ENCODE measurements around the gene VEGFA. TPM values are rescaled to one million over a fixed set of nuclear protein-coding genes. Genes with fewer than 3 reads are reported as not detected.

Gene VEGFA
- total RNA-seq, 1 donor from 2014 or later, result 242 TPM

DNA sequence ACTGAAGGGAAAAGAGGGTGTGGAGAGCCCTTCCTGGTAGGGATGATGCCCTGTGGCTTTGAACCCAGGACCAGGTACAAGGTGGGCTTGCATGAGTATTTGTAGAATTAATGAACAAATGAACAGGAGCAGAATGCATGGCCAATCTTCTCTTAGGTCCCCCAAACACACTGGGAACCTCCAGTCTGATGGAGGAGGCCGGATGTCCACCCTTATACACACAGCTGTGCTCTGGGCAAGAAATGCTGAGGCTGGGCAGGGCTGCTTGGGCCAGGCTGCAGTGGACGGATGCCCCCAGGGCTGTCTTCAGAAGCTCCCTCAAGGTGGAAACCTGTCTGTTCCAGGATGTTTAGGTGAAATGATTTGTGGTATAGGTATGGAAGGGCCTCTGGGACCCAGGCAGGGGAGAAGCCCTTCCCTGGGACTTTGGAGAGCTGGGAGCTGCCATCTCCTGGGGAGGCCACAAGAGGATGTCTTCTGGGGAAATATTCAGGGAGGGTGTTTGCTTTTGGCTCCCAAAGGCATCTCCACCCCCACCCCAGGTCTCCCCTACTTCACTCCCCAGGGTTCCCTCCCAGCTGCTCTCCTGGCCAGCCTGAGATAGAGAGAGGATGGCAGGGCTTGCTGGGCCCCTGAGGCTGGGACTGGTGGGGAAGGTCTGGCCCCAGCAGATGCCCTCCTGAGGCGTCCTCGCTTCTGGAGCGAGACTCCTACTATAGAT, 23.3 kb downstream of the VEGFA start:
- no peak for DNase-seq (ENCODE audit: missing footprints)
- ATAC-seq, result no peak
- intact Hi-C loops (cut with DNase I), result no loop called here

DNA sequence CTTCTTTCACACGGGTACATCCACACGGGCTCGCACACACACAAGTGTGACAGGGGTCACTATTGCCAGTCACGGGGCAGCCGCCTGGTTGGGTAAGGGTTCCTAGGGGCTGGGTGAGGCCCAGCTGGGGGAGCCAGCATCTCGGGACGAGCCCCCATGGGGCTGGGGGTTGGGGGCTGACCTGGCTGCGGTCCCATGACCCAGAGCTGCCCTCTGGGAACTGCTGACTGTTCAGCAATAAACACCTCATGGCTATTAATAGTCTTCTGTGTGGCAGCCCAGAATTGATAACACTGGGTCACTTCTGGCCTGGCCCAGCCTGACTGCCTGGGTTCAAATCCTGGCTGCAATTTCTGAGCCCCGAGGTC, 23.8 kb downstream of the VEGFA start:
- DNase-seq (ENCODE audit: missing footprints) (no peak), ATAC-seq (peak; percentile 32)

DNA sequence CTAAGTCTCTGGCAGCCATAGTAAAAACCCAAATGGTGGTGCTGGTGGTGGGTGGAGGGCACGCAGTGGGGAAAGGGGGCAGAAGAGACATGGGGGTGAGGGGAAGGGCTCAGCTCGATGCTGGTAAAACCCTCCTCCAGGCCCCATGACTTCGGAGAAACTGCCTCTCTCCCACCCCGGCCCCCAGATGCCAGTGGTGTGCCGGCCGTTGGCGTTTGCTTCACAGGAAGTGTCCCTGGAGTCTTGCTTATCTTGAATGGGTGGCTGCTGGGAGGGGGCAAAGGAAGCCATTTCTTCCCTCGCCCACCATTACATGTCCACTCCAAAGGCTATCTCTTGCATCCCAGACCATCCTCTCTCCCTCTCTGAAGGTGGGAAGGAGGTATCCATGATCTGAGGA, 25.4 kb downstream of the VEGFA start:
- no peak for DNase-seq (ENCODE audit: missing footprints)
- no peak for ATAC-seq
- intact Hi-C loops (cut with DNase I), result no loop called here

More for the DNA sequence above, 23.8 kb downstream of the VEGFA start:
- intact Hi-C loops (cut with DNase I), result no loop called here

DNA sequence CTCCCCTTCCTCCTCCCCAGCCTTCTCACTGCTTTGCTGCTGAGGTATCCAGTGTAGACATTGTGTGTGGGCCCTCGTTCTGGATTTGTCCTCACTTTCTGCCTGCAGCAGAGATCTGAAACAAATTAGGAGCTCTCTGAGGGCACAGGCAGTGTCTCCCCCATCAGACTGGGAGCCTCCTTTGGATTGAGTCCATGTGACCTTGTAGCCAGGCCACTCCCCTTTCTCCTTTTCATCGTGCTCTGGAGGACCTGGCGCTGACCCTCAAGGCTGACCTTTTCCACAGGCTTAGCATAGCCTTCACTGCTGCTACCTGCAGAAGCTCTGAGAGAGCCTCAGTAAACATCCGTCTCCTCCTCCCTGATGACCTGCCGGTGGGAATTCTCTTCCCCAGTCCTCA, 26.2 kb downstream of the VEGFA start:
- intact Hi-C loops (cut with DNase I), result no loop called here
- no peak for DNase-seq (ENCODE audit: missing footprints)
- no peak for ATAC-seq

DNA sequence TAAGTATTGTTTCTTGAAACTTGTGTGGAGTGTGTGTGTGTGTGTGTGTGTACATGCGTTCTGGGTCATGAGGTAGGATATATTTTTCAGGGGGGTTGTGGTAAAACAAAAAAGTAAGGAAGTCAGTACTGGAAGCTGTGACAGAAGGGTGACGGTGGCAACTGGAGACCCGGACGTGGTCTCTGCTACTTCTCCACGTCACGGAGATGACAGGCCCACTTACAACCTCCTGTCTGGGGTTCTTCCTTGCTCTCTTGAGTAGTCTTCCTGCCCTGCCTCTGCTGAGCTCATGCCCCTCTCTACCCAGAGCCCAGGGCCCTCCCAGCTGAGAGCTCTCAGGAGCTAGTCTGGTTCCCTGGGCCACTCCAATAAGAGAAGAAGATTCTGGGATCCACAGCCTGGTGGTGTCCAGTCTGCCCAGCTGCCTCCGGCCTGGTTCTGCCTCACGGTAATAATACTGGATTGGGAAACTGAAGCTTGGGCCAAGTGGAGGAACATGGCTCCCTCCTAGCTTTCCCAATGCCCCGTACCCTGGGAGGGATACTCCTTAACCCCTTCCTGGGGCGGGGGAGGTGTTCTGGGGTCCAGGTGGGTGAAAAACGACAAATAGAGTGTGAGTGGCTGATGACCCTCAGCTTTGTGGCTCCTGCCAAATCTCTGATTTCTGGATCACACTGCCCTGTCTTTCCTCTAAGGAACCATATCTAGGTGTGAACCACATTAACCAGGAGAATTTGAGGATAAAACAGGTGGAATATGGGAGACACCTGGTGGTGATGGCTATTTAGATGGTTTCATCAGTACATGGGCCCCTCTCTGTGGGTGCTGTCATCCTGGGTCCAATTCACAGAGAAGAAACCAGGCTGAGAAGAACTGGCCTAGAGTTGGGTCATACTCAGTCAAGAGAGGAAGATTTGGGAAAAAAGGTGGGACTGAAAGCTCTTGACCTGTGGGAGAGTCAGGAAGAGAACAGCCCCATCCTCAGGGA, 27.2 kb downstream of the VEGFA start:
- DNase-seq (ENCODE audit: missing footprints) (no peak), ATAC-seq (no peak)
- intact Hi-C loops (cut with DNase I), result no loop called here

DNA sequence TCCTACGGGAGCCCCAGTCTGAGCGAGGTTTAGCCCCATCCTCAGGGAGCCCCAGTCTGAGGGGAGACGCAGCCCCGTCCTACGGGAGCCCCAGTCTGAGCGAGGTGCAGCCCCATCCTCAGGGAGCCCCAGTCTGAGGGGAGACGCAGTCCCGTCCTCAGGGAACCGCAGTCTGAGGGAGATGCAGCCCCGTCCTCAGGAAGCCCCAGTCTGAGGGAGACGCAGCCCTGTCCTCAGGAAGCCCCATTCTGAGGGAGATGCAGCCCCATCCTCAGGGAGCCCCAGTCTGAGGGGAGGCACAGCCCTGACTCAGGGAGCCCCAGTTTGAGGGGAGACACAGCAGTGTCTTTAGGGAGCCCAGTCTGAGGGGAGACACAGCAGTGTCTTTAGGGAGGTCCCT, 27.9 kb downstream of the VEGFA start:
- ATAC-seq (no peak), DNase-seq (ENCODE audit: missing footprints) (no peak)
- intact Hi-C loops (cut with DNase I), result loop anchor here (2.0 kb wide), 1 partner anchor 25 kb away; no protein-coding TSS in a partner anchor

DNA sequence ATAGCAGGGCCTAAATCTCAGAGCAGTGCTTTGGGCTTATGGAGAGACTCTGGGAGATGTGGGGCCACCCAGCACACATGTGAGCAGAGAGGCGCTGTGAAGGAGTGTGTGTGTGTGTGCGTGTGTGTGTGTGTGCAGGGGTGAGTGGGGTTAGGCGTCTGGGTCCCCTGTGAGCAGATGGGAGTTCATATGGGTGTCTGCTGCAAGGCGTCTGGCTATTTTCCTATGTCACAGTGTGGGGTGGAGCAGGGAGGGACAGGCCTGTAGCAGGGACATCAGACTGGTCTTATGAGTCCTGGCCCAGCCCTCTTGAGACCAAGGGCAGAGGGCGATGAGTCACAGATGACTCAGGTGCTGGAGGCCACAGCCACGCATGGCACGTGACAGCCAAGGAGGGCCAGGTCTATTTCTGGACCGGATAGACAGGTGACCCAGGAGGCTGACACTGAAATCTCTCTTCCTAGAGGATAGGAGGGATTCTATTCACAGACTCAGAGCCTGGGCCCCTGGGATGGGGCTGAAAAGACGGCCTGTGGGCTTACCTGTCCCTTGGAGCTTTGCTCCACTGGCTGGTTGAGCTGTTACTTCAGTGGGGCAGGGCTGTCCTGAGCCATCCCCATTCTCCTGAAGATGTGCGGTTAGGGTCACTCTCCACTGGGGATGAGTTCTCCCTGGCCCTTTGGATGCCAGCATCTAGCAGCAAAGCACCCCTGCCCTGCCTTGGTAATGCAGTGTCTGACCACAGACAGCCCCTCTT, 28.9 kb downstream of the VEGFA start:
- DNase-seq (ENCODE audit: missing footprints), result peak; percentile 78
- peak; percentile 64 for ATAC-seq
- intact Hi-C loops (cut with DNase I), result loop anchor here (2.0 kb wide), 1 partner anchor 26 kb away; no protein-coding TSS in a partner anchor

DNA sequence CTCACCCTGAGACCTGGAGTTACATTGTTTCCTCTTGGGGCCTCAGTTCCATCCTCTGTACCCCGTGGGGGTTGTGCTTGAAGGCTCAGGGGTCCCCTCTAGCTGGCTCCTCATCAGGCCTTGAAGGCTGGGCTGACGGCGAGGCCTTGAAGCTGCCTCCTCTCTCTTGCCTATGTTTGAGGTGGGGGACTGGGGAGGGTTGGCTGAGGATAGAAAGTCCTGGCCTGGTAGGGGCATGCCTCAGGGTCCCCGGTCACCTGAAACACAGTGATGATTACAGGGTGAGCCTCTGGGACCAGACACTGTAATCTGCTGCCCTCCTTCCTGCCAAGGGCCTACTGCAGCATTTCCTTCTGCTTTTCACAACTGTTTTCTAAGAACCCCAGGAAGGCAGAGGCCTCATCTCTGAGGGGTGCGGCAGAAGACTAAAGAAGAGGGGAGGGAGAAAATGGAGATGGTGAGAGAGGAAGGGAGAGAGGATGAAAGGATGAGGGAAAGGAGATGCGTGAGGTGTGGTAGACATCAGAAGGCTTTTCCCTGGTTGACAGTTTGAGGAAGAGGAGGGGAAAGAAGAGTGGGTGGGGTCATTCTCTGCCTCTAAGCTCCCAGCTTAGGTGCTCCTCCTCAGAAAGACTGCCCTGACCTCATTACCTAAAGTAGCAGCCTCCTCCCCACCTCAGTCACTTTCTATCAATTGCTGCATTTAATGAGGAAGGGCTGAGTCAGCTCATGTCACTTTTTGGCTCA, 29.7 kb downstream of the VEGFA start:
- DNase-seq (ENCODE audit: missing footprints) (no peak), ATAC-seq (no peak)
- intact Hi-C loops (cut with DNase I), result loop anchor here (2.0 kb wide), 1 partner anchor 27 kb away; no protein-coding TSS in a partner anchor

DNA sequence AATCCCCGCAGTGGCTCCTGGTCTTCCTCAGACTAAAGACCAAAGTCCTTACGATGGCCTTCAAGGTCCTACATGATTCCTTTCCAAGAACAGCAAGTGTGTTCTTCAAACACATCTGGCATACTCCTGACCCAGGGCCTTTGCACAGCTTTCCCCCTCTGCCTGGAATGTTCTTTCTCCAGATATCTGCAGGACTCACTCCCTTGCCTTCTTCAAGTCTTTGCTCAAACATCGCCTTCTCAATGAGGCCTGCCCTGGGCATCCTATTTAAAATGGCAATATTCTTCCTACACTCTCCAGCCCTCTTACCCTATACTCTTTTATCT, 30.2 kb downstream of the VEGFA start:
- DNase-seq (ENCODE audit: missing footprints), result no peak
- no peak for ATAC-seq
- intact Hi-C loops (cut with DNase I), result no loop called here

DNA sequence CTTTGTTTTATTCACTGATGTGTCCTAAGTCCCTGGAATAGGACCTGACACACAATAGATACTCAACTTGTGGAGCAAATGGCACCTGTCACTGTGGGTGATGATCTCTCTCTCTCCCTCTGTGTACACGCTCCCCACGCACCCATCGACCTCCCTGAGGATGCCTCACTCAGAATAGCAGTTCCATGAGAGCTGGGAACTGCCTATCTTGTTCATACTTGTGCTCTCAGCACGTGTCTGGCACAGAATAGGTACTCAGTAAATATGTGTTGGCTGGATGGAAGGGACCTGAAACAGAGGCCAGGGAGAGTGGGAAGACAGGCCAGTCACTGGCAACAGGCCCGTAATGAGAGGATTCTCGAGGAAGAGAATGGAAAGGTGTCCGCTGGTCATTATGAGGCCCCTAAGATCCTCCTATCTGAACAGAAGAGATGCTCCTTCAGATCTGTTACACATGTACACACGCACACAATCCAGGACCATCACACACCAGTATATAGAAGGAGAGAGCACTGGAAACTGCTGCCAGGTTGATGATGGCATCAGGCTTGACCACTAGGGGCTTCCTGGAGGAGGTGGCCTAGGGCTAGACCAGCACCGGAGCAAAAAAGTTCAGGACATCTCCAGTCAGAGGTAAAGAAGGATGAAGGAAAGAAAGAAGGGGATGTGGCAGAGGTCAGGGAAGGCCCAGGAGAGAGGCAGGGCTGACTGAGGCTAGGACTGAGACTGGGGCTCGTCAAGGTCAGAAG, 30.9 kb downstream of the VEGFA start:
- intact Hi-C loops (cut with DNase I), result no loop called here
- peak; percentile 50 for ATAC-seq
- no peak for DNase-seq (ENCODE audit: missing footprints)

DNA sequence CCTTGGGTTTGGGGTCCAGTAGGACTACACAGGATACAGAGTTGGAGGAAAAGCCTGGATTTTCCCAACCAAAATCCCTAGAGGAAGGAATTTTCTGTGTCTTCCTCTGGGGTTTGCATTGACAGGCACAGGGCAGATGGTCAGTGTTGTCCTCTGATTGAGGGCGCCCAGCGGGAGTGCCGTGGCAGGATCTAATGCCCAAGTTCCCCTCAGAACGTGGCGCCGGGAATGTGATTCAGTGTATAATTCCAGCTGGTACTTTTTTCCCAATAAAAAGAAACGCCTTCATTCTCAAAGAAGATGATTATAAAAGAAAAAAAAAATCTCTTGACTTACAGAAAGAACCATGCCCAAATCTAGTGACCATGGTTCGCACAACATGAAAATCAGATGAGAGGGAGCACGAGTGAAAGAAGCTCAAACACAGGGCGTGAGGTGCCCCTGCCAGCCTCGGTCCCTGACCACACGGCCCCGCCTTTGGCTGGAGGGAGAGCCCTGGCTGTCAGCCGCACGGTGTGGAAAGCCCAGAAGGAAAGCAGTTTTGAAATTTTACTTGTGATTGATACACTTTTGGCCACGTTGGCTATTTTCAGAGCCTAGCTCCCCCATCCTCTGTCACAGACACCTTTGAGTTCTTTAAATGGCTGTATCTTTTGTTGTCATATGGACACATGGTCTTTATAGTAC, 31.6 kb downstream of the VEGFA start:
- intact Hi-C loops (cut with DNase I), result no loop called here
- ATAC-seq (no peak), DNase-seq (ENCODE audit: missing footprints) (no peak)

DNA sequence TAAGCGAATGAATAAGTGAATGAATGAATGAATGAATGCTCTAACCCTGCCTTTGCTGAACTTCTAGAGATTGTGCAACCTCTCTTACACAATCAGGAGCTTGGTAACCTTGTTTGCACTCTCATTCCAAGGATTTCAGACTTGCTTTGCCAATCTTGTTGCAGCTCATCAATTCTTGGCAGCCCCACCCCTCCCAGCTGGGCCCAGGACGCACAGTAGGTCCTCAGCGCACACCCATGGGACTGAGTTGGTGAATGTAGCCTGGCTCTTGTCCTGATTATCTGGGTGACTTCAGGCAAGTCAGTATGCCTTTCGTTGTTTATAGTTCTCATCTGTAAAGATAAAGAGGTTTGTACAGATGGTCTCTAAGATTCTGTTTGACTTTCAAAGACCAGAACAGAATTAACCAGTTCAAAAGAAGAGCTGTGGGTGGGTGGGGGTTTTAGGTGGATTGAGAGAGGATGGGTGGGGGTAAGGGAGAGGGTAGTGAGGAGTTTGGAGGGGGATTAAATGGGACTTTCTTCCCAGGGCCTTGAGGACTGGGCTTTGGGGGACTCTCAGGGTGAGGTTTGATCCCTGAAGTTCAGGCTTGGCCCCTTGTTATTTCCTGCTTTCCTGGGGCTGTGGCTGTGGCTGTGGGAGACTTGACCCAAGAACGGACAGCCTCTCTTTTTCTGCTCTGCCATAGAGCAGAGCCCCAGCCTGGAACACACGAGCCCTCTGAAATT, 33.2 kb downstream of the VEGFA start:
- DNase-seq (ENCODE audit: missing footprints), result no peak
- ATAC-seq, result peak; percentile 37
- intact Hi-C loops (cut with DNase I), result no loop called here

DNA sequence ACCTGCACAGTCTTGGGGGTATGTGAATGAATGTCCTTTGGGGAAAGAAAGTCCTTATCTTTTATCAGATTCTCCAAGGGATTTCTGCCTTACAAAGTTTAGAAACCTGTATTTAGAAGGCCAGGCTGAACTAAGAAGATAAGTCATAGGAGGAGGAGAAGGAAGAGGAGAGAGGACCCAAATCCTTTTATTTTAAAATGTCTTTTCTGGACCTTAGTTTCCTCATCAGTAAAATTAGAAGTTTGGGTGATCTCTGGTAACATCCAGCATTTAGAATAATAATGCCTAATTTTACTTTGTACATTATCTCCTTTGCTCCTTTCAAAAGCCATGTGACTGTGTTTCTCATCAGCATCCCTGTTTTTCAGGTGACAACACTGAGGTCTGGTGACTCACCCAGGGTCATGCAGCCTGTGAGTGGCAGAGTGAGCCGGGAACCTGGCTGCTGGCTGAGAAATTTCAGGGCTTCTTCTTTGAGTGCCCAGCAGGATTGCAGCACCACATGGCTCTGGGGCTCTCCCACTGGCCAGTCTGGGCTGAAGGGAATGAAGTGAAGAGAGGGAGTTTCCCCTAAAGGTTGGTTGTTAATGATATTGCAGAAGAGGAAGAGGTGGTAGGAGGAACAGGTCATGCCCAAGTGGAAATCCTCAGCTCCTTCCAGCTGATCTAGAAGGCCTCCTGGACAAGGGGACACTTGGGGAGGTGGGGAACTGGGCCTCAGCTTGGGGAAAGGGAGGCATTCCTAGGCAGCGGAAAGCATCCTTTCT, 34.0 kb downstream of the VEGFA start:
- intact Hi-C loops (cut with DNase I), result no loop called here

DNA sequence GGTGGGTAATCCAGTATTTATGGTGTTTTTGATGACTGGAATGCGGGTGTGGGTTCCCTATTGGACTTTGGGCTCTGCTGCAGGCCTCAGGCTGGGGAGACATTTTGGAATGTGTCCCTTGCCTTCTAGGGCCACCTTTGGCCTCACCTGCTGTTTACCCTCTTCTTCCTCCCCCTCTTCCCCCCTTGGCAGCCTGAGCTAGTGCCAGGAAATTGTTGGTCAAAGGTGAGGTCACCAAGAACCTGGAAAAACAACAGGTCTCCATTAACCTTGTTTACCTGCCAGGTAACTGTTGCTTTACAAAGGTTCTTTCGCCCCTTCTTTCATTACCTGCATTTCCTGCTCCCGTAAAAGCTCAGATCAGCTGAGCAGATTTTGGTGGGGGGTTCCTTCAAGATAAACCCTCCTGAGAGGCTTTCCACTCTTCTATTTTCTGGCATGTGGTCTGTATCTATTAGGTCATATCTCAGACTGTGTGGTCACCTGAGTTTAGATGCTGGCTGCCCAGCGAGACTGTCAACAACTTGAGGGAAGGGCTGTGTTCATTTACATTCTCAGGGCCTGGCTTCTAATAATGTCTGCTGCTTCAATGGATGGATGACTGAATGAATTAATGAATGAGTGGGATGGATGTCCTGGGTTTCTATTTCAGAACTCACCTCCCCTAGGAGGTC, 34.7 kb downstream of the VEGFA start:
- no peak for DNase-seq (ENCODE audit: missing footprints)
- intact Hi-C loops (cut with DNase I), result no loop called here
- no peak for ATAC-seq

More for the DNA sequence above, 34.0 kb downstream of the VEGFA start:
- no peak for ATAC-seq
- DNase-seq (ENCODE audit: missing footprints), result peak; percentile 45

DNA sequence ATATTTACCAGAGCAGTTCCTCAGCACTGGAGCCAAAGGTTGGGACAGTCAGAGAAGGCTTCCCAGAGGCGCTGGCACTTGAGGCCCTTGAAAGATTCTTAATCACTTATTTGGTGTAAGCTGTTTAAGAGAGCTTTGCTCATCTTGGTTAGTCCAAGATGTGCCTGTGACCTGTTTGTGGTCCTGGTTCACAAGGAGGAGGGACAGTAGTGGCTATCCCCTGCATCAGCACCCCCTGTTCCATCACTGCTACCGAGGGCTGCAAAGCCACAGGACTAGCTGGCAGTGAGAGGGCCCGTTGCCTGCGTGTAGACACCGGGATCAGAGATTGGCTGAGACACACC, 35.7 kb downstream of the VEGFA start:
- ATAC-seq (no peak), DNase-seq (ENCODE audit: missing footprints) (no peak)
- intact Hi-C loops (cut with DNase I), result no loop called here

All from Right ventricle myocardium inferior (tissue), 1 donor.